Activated CD4-positive, alpha-beta T cell treated with anti-CD3 and anti-CD28 coated beads, Interleukin-2, Interleukin-4, amounts not matched to agents 100 ng/mL and 50 ng/mL, durations not matched to agents 16 hours and 8 hours (primary cell): ENCODE measurements around the gene NFATC1.

Experiments used
- DNase-seq: peaks from one replicate; pipeline ENCODE4 v3.0.0-alpha.2; 2020; ENCODE audit warnings: low spot score

Gene NFATC1

DNA sequence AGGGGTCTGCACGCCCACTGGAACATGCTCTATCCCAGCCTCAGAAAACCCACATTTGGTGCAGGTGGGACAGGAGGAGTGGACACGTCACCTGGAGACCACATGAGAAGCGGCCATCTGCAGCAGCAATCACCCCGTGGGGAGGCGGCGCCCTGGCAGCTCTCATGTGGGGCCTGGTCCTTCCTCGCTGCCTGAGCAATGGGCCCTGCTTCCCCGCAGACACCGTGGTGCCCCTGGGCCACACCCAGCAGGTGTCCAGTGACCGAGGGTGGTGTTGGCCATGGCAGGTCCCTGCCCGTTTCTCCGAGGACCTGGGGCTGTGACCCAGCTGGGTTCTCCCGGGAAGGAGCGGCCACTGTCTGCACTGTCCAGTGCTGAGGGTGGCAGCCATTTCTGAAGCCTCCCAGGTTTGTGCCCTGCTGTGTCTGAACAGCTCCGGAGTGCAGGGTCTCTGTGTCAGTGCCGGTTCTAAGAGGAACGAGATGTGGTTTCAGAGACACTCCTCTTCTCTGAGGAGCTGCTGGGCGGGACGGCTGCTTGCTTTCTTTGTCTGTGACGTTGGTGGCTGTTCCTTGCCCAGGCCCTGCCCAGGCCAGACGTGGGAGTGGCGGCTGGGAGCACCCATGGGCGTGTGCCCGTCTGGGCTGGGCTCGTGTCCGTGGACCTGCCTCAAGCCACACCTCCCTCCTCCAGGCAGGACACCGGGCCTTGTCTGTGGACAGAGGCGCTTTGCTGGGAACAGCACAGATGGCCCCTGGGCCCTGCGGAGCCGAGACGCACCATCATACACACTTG lies 44.8 kb downstream of the NFATC1 start:
- no peak for DNase-seq

DNA sequence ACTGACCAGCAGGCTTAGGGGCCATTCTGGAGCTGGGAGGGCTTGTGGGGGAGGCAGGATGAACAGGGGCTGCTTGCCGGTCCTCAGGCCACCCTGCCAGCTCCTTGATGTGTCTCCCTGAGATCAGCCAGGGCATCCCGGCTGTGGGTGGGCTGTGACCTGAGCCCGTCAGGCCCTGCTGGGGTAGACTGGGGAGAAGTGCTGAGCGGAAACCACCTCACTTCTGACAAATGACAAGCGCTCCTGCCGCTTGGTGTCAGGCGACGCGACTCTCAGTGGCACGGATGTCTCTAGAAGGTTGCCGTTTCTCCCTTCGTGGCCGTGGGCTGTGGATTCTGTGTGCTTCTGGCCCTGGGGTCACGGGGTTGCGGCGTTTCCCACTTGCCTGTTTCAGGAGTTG lies 45.7 kb downstream of the NFATC1 start:
- no peak for DNase-seq

DNA sequence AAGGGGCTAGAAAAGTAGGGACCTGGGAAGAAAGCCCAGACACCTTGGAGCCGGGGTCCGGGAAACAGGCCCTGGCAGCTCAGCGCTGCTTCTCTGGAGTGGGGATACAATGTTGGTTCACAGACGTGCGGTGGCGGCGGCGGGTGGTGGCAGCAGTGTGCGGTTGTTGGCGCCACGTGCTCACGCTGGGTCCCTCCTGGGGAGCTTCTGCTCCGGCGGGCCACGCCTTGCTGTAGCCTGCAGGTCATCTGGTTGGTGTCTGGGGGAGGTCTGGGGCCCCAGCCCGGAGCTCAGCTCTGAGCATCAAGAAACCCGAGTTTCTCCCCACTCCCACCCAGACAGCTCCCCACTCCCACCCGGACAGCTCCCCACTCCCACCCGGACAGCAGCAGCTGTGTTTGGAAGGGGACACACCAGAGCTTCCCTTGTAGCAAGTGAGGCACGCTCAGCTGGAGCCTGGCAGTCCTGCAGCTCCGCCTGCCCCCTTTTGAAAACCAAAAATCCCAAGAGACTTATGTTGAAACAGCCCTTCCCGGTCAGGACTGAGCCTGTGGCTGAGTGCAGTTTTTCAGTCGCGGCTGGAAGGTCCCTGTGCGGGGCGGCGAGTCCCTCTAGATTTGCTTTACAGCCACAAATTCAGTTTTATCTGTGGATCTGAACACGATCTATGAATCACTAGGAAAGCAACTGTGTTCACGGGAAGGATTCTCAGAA lies 46.9 kb downstream of the NFATC1 start:
- no peak for DNase-seq

DNA sequence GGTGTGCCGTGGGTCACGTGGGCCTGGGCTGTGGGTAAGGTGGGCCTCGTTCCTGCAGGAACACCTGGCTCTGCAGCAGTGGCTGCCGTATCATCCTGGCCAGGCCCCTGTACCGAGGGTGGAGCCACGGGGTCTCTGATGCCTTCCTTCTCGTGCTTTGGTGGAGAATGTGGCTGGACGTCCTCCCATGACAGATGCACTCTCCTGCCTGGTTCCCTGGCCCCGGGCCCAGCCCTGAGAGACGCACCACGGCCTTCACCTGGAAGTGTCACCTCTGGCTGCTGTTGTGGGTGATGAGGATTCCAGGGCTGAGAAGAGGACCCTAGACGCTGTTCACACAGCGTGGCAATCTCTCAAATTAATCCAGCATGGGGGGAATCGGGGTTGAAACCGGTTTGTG lies 49.5 kb downstream of the NFATC1 start:
- no peak for DNase-seq

DNA sequence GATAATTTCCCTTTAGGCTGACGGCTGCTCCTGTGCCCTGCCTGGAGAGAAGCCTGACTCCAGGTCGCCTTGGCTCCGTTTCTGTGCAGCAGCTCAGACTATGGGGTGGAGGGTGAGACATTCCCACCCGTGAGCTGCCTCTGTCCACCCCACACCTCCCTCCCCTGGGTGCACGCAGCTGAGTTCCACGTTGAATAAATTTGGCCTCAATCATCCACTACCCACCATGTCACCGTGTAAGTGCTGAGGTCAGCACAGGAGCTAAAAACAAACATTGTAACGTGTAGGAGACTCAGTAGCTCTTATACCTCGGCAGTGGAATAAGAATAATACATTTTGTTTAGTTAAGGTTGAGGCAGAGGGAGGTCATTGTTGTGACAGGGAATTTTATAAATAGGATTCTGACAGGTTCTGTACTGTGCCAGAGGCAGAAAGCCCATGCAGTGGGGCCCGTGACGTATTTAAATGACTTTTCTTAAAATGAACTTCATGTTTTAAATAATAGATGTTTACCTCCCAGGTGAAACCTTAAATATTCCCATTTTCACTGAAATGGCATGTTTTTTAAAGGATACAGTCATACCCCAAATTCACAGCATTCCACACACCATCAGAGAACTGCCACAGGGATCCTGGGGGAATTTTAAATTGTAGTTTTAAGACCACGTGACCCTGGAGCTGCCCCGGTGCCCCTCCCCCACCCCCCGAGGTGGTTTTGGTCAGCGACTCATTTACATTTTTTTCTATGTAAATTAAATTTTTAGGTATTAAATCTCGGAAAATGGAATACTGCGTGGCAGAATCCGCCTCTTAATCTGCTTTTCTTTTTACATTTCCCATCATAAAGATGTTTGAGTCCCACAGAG lies 50.2 kb downstream of the NFATC1 start:
- no peak for DNase-seq

DNA sequence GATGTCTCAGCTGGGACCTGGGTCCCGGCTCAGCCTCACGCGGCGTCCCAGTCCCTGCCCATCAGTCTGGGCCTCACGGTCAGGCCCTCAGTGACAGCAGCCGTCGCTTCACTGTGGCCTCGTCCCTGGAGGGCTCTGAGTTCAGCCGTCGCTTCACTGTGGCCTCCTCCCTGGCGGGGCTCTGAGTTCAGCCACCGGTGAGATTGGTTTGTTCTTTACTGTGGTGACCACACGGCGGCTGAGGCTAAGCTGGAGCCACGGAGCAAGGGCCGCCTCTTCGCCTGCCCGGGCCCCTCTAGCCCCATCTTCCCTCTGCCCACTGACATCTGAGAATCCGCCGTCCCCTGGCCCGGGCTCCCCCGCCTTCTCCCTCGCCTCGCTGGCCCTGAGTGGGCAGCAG lies 51.2 kb downstream of the NFATC1 start:
- DNase-seq: no peak

DNA sequence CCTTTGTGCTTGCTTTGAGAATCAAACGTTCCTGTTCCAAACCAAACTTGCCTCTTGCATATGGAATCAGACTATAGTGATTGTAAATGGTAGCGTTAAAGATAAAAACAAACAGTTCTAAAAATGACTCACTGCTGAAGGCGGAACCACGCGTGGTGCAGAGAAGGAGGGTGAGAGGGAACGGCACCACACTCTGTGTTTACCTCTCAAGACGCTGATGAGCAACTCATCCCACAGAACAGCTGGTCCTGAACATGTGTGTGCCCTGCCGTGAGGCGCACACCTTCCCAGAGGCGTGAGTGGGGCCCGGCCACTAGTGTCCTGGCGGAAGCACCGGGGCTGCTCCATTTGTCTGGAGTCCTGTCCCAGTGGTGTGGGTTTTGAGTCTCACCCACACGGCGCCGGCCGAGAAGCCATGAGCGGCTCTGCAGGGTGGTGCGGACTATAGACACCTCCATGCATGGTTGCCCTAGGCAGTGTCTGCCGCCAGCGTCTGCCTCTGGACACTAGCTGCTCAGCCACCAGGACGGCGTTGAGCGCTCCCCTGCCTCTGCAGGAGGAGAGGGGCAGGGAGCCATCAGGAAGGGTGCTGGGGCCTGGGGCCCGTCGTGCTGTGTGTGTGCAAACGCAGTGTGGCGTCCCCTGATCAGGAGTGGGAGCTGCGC lies 52.1 kb downstream of the NFATC1 start:
- DNase-seq: no peak

DNA sequence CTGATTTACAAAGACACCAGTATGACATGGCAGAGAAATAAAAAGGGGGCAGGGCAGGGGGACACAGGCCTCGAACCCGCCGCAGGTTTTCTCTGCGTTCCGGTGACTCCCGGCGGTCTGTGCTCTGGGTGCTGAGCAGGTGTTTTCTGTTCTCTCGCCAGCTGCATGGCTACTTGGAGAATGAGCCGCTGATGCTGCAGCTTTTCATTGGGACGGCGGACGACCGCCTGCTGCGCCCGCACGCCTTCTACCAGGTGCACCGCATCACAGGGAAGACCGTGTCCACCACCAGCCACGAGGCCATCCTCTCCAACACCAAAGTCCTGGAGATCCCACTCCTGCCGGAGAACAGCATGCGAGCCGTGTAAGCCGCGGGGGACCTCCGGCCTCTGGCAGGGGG lies 52.9 kb downstream of the NFATC1 start:
- DNase-seq: no peak

DNA sequence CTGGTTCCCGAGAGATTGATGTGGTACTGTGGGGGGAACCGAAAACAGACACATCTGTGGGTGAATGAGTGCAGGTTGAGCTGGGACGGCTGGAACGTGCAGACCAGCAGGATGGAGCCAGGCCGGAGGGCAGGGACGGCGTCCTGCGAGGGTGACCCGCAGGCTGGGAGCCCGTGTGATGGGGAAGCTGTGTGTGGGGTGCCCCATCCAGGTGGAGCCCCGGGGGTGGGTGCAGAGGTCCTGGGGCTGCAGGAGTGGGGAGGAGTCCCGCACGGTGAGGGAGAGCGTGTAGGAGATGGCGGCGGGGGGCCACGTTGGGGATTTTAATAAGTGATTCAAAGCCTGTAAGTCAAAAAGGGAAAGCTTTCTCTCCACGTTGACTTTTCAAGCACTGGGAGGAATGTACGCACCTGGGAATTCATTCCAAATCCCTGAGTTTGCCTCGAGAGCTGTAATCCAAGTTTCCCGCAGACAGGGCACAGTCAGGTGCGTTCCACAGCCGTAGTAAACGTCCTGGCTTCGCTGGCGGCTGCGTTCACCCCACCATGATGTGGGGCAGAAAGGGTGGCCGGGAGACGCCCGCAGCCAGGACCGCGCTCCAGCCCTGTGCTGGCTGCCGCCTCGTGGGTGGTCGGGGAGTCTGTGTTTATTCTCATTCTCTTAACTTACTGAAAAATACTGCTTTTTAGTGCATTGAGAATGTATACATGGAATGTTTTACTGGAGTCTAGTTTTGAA lies 54.0 kb downstream of the NFATC1 start:
- no peak for DNase-seq

DNA sequence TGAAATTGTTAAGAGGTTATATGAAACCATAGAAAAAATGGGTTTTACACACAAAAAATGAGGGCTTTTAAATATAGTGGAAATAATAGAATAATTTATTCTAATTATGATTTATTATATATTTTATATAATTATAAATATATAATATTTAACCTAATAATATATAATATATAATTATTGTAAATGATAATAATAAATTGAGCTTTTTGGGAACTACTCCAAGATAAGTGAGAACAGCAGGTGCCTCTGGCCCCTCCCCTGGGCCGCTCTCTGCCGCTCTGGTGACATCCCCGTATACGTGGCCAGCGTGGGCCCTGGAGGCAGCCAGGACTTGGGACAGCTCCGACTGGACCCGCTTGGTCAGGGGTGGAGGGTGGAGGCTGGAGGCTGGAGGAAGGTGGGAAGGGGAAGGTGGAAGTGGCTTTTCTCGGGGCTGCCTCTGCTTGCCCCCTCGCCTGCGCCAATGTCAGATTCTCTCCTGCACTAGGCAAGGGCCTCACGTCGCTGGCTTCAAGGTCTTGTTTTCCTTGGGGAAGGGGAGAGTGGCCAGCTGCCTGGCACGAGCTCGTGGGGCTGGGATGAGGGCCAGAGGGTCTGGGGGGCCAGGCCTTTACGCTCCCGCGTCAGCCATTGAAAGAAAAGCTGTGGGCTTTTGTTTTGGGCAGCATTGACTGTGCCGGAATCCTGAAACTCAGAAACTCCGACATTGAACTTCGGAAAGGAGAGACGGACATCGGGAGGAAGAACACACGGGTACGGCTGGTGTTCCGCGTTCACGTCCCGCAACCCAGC lies 54.8 kb downstream of the NFATC1 start:
- no peak for DNase-seq

DNA sequence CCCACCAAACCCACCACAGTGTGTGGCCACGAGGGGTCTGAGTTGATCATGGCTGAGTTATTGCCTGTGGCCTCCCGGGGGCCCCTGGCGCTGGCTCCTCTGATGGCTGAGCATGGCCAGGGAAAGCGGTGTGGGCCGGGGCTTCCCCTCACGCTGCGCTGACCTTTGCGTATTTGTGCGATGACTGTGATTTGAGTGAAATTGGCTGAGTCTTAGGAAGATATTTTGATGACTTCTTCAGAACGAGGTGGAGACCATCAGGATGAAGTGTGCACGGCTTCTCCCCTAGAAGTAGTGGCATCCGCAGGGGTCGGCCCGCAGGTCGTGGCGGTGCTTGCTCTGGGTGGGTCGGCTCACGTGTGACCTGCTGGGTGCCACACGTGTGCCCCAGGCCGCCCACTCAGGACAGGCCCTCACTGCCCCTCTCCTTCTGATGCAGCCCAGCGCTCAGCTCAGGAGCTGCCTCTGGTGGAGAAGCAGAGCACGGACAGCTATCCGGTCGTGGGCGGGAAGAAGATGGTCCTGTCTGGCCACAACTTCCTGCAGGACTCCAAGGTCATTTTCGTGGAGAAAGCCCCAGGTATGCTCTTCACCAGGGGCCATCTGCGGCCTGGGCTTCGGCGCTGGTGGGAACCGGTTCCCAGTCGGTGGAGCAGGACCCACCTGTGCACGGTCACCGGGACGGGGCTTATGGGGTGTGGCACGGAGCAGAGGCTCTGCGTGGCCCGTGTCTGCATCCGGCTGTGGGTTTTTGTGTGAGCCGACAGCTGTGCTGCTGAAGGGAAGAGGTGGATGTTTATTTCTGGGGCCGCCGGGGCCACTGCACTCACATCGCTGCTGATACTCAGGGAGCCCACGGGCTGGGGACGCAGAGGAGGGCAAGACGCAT lies 55.8 kb downstream of the NFATC1 start:
- DNase-seq: no peak

DNA sequence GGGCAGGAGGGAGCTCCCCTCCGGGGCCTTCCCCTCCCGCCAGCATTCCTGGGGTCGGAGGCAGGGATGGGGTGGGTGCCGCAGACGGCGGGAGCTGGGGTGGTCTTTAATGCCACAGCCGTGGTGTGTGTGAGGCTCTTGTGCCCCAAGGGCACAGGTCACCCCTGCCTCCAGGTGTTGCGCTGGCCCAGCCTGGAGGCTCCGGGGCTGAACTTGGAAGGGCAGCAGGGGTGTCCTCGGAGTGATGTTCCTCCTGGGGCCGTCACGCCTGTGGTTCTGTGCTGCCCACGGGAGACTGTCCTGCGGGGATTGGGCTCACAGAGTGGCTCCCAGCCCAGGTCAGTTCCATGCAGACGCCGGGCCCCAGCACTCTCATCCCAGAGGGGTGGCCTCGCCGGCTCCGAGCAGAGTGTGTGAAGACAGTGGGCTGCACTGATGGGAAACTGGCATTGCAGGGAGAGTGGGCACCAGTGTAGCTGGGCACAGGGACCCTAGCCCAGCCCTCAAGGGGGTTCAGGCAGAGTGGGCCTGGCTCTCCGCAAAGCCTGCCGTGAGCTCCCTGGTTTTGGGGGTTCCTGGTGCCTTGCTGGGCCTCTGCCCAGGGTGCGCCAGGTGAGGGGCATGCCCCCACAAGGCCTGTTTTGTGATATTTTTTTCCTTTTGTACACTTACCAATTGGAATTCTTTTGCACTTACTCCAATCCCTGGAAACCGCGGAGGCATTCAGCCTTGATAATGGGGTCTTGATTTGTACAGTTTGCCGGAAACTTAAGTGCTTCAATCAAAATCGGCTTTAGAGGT lies 56.7 kb downstream of the NFATC1 start:
- DNase-seq: no peak

DNA sequence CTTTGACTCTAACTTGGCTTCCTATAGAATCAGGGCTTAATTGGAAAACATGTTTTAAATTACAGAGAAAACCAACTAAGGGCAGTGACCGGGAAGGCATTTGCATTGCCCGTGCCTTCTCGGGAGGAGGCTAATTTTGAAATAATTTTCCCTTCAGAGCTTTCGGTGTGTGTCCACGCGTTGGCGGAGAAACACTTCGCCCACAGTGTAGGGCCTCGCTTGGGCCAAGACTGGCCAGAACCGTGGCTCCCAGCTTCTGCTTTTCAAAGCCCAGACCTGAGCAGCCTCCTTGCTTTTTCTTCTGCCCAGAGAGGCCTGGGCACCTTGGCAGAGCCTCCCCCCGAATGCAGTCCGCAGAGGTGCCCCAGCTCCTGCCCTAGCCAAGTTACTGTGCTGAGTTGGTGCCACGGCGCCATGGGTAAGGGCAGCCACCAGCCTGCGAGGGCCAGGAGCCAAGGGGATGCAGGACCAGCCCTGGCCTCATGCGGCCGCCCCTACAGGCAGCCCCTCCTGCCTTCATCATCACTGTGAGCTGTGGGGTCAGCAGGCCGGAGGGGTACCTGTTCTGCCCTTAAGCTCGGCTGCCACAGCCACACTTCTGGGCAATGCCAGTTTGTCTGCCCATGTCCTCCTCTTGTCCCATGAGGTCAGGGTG lies 57.4 kb downstream of the NFATC1 start:
- DNase-seq: no peak

DNA sequence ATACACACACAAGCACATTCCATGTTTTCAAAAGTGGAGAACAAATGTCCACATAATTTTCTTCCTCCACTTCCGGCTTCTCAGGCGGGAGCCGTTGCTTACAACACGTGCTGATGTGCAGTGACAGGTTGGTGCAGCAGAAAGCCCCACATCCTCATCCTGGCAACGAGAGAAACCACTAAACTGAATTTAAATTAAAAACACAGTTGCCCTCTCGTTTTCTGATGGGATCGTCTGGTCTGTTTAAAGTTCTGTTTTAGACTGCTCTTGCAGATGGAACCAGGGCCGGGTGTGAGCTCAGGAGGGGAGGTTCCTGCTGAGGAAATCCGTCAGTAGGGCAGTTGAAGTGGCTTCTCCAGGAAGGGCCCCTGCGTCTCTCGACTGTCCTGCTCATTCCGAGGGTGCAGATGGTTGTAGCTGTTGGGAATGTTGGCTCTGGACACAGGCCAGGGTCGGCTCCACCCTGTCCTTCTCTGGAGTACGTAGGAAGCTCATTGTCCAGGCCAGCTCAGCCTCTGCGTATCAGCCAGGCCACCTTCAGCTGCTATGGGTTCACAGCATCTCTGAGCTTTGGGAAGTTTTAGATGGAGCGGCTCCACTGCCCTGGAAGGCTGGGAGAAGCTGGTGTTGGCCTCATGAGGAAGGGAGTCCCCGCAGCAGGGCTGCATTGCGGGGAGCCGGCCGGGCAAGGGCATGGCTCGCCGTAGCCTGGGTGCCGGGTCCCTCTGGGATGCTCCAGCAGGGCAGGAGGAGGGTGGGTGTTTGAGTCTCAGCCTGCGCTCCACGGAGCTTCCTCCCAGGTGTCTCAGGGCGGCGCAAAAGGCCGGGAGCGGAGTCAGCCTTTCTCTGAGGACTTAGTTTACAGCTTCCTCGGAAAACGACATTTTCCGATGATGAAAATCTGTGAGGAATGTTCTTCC lies 58.3 kb downstream of the NFATC1 start:
- no peak for DNase-seq

DNA sequence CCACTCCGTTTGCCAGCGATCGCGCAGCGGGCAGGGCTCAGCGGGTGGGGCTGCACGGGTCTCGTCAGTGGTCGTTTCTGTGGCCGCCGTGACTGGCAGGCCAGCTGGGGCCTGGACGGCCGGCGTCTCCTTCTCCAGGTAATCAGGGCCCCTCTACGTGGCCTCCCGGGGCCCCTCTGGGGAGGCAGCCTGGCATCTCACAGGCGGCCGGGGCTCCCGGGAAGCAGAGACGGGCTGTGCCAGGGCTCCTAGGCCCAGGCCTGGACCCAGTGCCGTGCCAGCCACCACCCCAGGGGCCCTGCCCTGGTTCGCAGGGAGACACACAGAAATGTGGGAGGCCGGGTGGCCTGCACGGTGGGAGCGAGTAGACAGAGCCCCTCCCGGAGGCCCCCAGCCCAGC lies 59.5 kb downstream of the NFATC1 start:
- DNase-seq: no peak

DNA sequence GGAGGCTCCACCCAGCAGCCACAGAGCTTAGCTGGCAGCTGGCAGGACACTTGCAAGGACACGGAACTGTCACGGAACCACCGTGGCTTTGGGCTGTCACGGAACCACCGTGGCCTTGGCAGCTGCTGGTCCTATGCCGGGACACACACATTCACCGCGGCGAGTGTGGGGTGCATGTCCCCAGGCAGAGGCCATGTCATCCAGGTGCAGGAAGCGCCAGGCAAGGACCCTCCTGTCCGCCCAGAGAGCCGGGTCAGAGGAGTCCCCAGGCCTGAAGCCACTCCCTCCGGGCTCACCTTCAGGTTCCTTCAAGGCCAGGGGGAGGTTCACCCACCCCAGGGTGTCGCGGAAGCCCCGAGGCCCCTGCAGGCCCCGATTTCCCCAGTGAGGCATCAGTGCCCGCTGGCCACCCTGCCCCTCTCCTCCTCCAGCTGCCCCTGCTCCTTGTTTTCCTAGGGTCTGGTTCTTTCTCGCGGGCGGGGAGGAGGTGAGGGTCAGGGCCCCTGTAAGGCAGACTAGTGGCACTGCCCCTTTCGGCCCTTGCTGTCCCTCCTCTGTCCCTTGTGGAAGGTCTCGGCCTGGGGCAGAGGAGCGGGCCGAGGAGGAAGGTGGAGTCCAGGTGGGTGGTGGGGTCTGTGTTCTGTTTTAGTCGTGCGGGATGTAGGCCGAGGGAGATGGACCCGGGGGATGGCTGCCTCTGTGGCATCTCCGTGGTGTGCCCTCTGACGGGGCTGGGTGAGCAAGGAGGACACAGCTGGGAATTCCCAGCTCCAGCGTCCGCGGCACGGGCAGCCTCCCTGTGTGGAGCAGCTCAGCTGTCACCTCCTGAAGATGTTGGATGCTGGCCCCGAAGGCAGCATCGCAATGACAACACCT lies 60.6 kb downstream of the NFATC1 start:
- no peak for DNase-seq
